ENCODE results near the gene CHRNA5. TPM values are rescaled to one million over a fixed set of nuclear protein-coding genes. Genes with fewer than 3 reads are reported as not detected.

The CHRNA5 gene
- total and polyA plus RNA-seq, 9 of the 15 experiments (the other 6 are each of a cell fraction or from before 2014, with no cell fraction given): 2.8 to 16.1 (median 11.4) TPM

- TF ChIP-seq JUND (IDR thresholded peaks at IDR 0.05; ENCODE audit: borderline replicate concordance, low read depth, low read length): no peak
- 0 out of 3 replicates have a peak, but pooled peaks have one; percentile 21 for TF ChIP-seq JUND (tag; IDR thresholded peaks at IDR 0.05; ENCODE audit: borderline replicate concordance, low read depth, low read length)
- TF ChIP-seq MXI1 (IDR thresholded peaks at IDR 0.05; ENCODE audit: low read depth, low read length): no peak
- TF ChIP-seq DPF2 (IDR thresholded peaks at IDR 0.05): no peak
- TF ChIP-seq EZH2 (IDR thresholded peaks at IDR 0.05; ENCODE audit: borderline replicate concordance, low read depth, low read length): no peak
- no peak for TF ChIP-seq ZSCAN29 (IDR thresholded peaks at IDR 0.05)
- no peak for TF ChIP-seq RBM15 (IDR thresholded peaks at IDR 0.05; ENCODE audit: insufficient read depth, low read length)
- TF ChIP-seq KDM5B (IDR thresholded peaks at IDR 0.05; ENCODE audit: insufficient replicate concordance, low read depth, low read length): no peak
- no peak for TF ChIP-seq MBD2 (IDR thresholded peaks at IDR 0.05; ENCODE audit: borderline replicate concordance, low read depth)
- no peak for TF ChIP-seq NCOA6 (IDR thresholded peaks at IDR 0.05)
- 0 out of 2 replicates have a peak, but pooled peaks have one; percentile 24 for TF ChIP-seq MAX (CRISPR knock-in tag; IDR thresholded peaks at IDR 0.05)
- no peak for TF ChIP-seq ZNF318 (IDR thresholded peaks at IDR 0.05; ENCODE audit: borderline replicate concordance in 1 of 2, low read depth in 1 of 2)
- TF ChIP-seq CTCF (IDR thresholded peaks at IDR 0.05 in 2 of 3, conservative IDR thresholded peaks at IDR 0.05 in 1 of 3; ENCODE audit: insufficient read depth in 2 of 3, low read depth in 1 of 3, low read length in 3 of 3): peak; percentile 80 to 87 (median 84)
- TF ChIP-seq TAF1 (IDR thresholded peaks at IDR 0.05; ENCODE audit: control insufficient read depth, extremely low read depth, insufficient read depth, low read length, severe bottlenecking): no peak
- TF ChIP-seq ATF3 (IDR thresholded peaks at IDR 0.05): peak; percentile 66
- TF ChIP-seq ATF3 (CRISPR knock-in tag; conservative IDR thresholded peaks at IDR 0.05): no peak
- no peak for TF ChIP-seq PHTF2 (CRISPR knock-in tag; IDR thresholded peaks at IDR 0.05)
These were observed 53.2 kb downstream of the CHRNA5 start (continued) for GRCh38 chr15:78618490-78618934.

All from K562 (cell line).